Hepatocyte (in vitro differentiated cells): ENCODE data around the gene NRG3. TPM values are rescaled to one million over a fixed set of nuclear protein-coding genes. Genes with fewer than 3 reads are reported as not detected.

ENCODE experiments used
- DNase-seq: peaks from one replicate; pipeline ENCODE4 v3.0.0-alpha.2; 2016; ENCODE audit warnings: low spot score
- H2AFZ ChIP-seq: fragments of 200-600 bp; sonication (generic); 2 replicates; pipeline ENCODE4 v1.6.0; 2016; ENCODE audit warnings: antibody characterized with exemption, mild to moderate bottlenecking
- H3K27ac ChIP-seq: fragments of 200-600 bp; sonication (generic); 2 replicates; pipeline ENCODE4 v1.5.1; 2016; ENCODE audit warnings: mild to moderate bottlenecking
- H3K27me3 ChIP-seq: fragments of 200-600 bp; sonication (generic); 2 replicates; pipeline ENCODE4 v1.6.1; 2016
- H3K36me3 ChIP-seq: fragments of 200-600 bp; sonication (generic); replicated peaks from 2 replicates; pipeline ENCODE4 v1.5.1; 2016; ENCODE audit warnings: low read depth; ENCODE audit not compliant: insufficient read depth
- H3K4me1 ChIP-seq: fragments of 200-600 bp; sonication (generic); 2 replicates; pipeline ENCODE4 v1.5.1; 2016; ENCODE audit warnings: mild to moderate bottlenecking, moderate library complexity; ENCODE audit not compliant: insufficient read depth
- H3K4me2 ChIP-seq: fragments of 200-600 bp; sonication (generic); 2 replicates; pipeline ENCODE4 v1.6.0; 2016
- H3K4me3 ChIP-seq: fragments of 200-600 bp; sonication (generic); 2 replicates; pipeline ENCODE4 v1.5.1; 2016; ENCODE audit warnings: mild to moderate bottlenecking
- H3K79me2 ChIP-seq: fragments of 200-600 bp; sonication (generic); 2 replicates; pipeline ENCODE4 v1.6.0; 2017; ENCODE audit warnings: mild to moderate bottlenecking
- H3K9me2 ChIP-seq: fragments of 200-600 bp; sonication (generic); replicated peaks from 2 replicates; pipeline ENCODE4 v1.6.0; 2017; ENCODE audit warnings: mild to moderate bottlenecking; ENCODE audit not compliant: insufficient read depth
- H3K9me3 ChIP-seq: fragments of 200-600 bp; sonication (generic); 2 replicates; pipeline ENCODE4 v1.5.1; 2016; ENCODE audit warnings: low read depth, mild to moderate bottlenecking
- H4K20me1 ChIP-seq: fragments of 200-600 bp; sonication (generic); 2 replicates; pipeline ENCODE4 v1.6.0; 2016; ENCODE audit warnings: mild to moderate bottlenecking; ENCODE audit not compliant: insufficient read depth, poor library complexity, severe bottlenecking
- CTCF ChIP-seq: fragments of 200-600 bp; sonication (generic); IDR thresholded peaks from 2 replicates; pipeline ENCODE4 v1.5.1; 2016; ENCODE audit warnings: antibody characterized with exemption, mild to moderate bottlenecking; ENCODE audit not compliant: poor library complexity
- EZH2 ChIP-seq: fragments of 200-600 bp; sonication (generic); IDR thresholded peaks from 2 replicates; pipeline ENCODE4 v1.6.1; 2016; ENCODE audit warnings: antibody characterized with exemption, mild to moderate bottlenecking, borderline replicate concordance
- EZH2phosphoT487 ChIP-seq: fragments of 200-600 bp; sonication (generic); IDR thresholded peaks from one replicate; pipeline ENCODE4 v1.6.1; 2018; ENCODE audit warnings: antibody characterized with exemption, mild to moderate bottlenecking, low read depth, moderate library complexity; ENCODE audit not compliant: unreplicated experiment, severe bottlenecking
- WGBS: methylation state at CpG from one replicate; pipeline ENCODE4 v1.1.6; 2016; ENCODE audit warnings: low lambda C conversion rate; ENCODE audit errors: missing lambda C conversion rate; 5-methylcytosine and 5-hydroxymethylcytosine counted together
- polyA plus RNA-seq: library from polyadenylated mRNA; unstranded; fragments of >200 nt; fragmentation: Nextera tagmentation; extraction: Ambion mirVana; gene quantifications from 2 replicates; pipeline ENCODE4 v1.2.1, GENCODE V29; 2016
- total RNA-seq: library from RNA; depleted of rRNA; stranded (reverse); fragments of >200 nt; gene quantifications from 2 replicates; pipeline ENCODE4 v1.2.3, GENCODE V29; 2014

The NRG3 gene
- total and polyA plus RNA-seq, 2 experiments from 2014 or later = 0.57 to 2.0 TPM

GRCh38 chr10:82144153-82144552 lies 269.2 kb downstream of the NRG3 start:
- no peak for DNase-seq
- Histone ChIP-seq H3K9me3 (no peaks in the 10 kb centered on the region), H4K20me1 (no peaks in the 10 kb centered on the region), H3K27me3 (no peaks in the 10 kb centered on the region), H3K36me3 (no peaks in the 10 kb centered on the region), H3K27ac (no peak overlapping the region), H3K4me3 (no peak overlapping the region), H3K4me2 (no peak overlapping the region), H3K4me1 (no peaks in the 10 kb centered on the region), H2AFZ (no peak overlapping the region), H3K9me2 (no peaks in the 10 kb centered on the region), H3K79me2 (no peaks in the 10 kb centered on the region)
- WGBS = 92% methylated on average over 3 of the region's 3 CpGs
- no peak for TF ChIP-seq EZH2phosphoT487
- no peak for TF ChIP-seq CTCF
- TF ChIP-seq EZH2 = no peak

GRCh38 chr10:82148764-82149163 lies 273.8 kb downstream of the NRG3 start:
- DNase-seq = no peak
- no peak overlapping the region for H3K4me2 ChIP-seq
- no peaks in the 10 kb centered on the region for H3K79me2 ChIP-seq
- H3K36me3 ChIP-seq = no peaks in the 10 kb centered on the region
- no peaks in the 10 kb centered on the region for H3K4me1 ChIP-seq
- no peaks in the 10 kb centered on the region for H3K27me3 ChIP-seq
- WGBS = 42% methylated on average over 1 of the region's 1 CpG
- no peaks in the 10 kb centered on the region for H4K20me1 ChIP-seq
- TF ChIP-seq EZH2 (no peak), EZH2phosphoT487 (no peak), CTCF (no peak)
- no peak overlapping the region for H3K4me3 ChIP-seq
- H3K9me2 ChIP-seq = no peaks in the 10 kb centered on the region
- H3K9me3 ChIP-seq = no peaks in the 10 kb centered on the region
- H3K27ac ChIP-seq = no peak overlapping the region
- no peak overlapping the region for H2AFZ ChIP-seq

GRCh38 chr10:82149674-82150073 lies 274.7 kb downstream of the NRG3 start:
- Histone ChIP-seq H3K79me2 (no peaks in the 10 kb centered on the region), H3K27ac (no peak overlapping the region), H3K4me2 (no peak overlapping the region), H3K4me3 (no peak overlapping the region), H3K27me3 (no peaks in the 10 kb centered on the region), H3K36me3 (no peaks in the 10 kb centered on the region), H3K4me1 (no peaks in the 10 kb centered on the region), H4K20me1 (no peaks in the 10 kb centered on the region), H2AFZ (no peak overlapping the region), H3K9me2 (no peaks in the 10 kb centered on the region), H3K9me3 (no peaks in the 10 kb centered on the region)
- DNase-seq = no peak
- TF ChIP-seq CTCF (no peak), EZH2phosphoT487 (no peak), EZH2 (no peak)
- 65% methylated on average over 4 of the region's 4 CpGs for WGBS
